Measurements from ENCODE around the gene GUSB.

GRCh38 chr7:65988084-65988483 is 6.1 kb upstream of the GUSB start:
- TF ChIP-seq CTCF (IDR thresholded peaks at IDR 0.05) (no peak), ATF3 (CRISPR knock-in tag; conservative IDR thresholded peaks at IDR 0.05) (no peak), ZNF121 (CRISPR knock-in tag; IDR thresholded peaks at IDR 0.05) (no peak), USF1 (CRISPR knock-in tag; IDR thresholded peaks at IDR 0.05) (no peak), MAX (CRISPR knock-in tag; IDR thresholded peaks at IDR 0.05) (no peak), SMAD3 (CRISPR knock-in tag; IDR thresholded peaks at IDR 0.05; ENCODE audit: borderline replicate concordance) (no peak), ATF1 (CRISPR knock-in tag; IDR thresholded peaks at IDR 0.05) (no peak), ZNF281 (CRISPR knock-in tag; IDR thresholded peaks at IDR 0.05) (no peak), GTF2I (CRISPR knock-in tag; conservative IDR thresholded peaks at IDR 0.05) (no peak), RELA (CRISPR knock-in tag; IDR thresholded peaks at IDR 0.05; ENCODE audit: borderline replicate concordance) (no peak), FOXP1 (CRISPR knock-in tag; IDR thresholded peaks at IDR 0.05; ENCODE audit: borderline replicate concordance) (no peak), STAT6 (CRISPR knock-in tag; conservative IDR thresholded peaks at IDR 0.05; ENCODE audit: low read depth) (no peak), FOXP4 (CRISPR knock-in tag; IDR thresholded peaks at IDR 0.05) (no peak)
